Ascending aorta (tissue), 2 donors: ENCODE results near the gene AIG1. TPM values are rescaled to one million over a fixed set of nuclear protein-coding genes. Genes with fewer than 3 reads are reported as not detected.

ENCODE experiments used
- DNase-seq, 2 donors: peaks; one replicate each; pipeline ENCODE4 v3.0.0-alpha.2; 2019; ENCODE audit warnings: low spot score in 2 of 2
- H3K27ac ChIP-seq, 2 donors: fragments of 200-600 bp; sonication (generic); one replicate each; pipeline ENCODE4 v1.5.1; 2016 to 2017; ENCODE audit warnings: mild to moderate bottlenecking in 1 of 2
- H3K27me3 ChIP-seq: fragments of 200-600 bp; sonication (generic); one replicate; pipeline ENCODE4 v1.5.1; 2017
- H3K36me3 ChIP-seq, 2 donors: fragments of 200-600 bp; sonication (generic); one replicate each; pipeline ENCODE4 v1.5.1; 2016
- H3K4me1 ChIP-seq, 2 donors: fragments of 200-600 bp; sonication (generic); one replicate each; pipeline ENCODE4 v1.5.1; 2016 to 2017; ENCODE audit warnings: mild to moderate bottlenecking in 1 of 2
- H3K4me3 ChIP-seq, 2 donors: fragments of 200-600 bp; sonication (generic); one replicate each; pipeline ENCODE4 v1.5.1; 2016 to 2017; ENCODE audit warnings: mild to moderate bottlenecking in 1 of 2
- H3K9me3 ChIP-seq, 2 donors: fragments of 200-600 bp; sonication (generic); one replicate each; pipeline ENCODE4 v1.5.1; 2016
- intact Hi-C: fragments of 100-400 bp; cut with DNase I; formaldehyde crosslinking; loops from one replicate; pipeline ENCODE4 v1.15.1; 2023
- total RNA-seq: library from RNA; depleted of rRNA; stranded (reverse); fragments of >200 nt; gene quantifications from one replicate; pipeline ENCODE4 v1.1.0, GENCODE V29; 2016
- TF ChIP-seq, protein P1 (sequence below), 3 experiments: fragments of 200-600 bp in 2 of 3; fragments of 450-650 bp in 1 of 3; sonication (generic) in 2 of 3; IDR thresholded peaks; one replicate each; pipeline ENCODE4 v1.5.1; 2016 to 2019; ENCODE audit warnings: antibody characterized with exemption in 3 of 3, mild to moderate bottlenecking in 1 of 3, moderate library complexity in 1 of 3

The AIG1 gene
- total RNA-seq, 1 donor from 2014 or later: 5.3 TPM

DNA sequence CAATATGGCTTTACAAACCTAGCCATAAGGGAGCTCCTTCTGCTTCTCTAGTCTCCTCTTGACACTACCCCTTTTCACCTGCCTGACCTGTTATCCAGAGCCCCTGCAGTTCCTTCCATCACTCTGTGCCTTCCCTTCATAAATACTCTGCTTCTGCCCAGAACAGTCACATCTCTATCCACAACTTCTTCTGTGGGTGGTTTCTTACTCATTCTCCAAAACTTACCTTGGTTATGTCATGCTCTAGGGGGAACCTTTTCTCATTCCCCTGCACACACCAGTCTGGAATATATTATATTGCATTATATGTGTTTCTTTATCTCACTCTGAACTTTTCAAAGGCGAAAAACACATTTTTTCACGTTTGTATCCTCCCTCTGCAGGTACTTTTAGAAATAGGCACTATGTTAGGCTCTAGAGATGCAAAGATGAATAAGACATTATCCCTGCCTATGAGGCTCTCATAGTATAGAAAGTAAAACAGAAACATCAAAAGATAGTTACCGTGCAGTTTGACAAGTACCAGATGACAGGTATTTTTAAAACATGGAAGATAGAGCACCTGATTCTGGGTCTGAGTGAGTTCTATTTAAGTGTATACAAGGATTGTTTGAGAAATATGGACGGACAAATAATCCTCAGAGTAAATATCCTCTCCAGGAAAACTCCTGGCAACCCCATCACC lies 51.5 kb downstream of the AIG1 start:
- TF ChIP-seq, protein P1, sequence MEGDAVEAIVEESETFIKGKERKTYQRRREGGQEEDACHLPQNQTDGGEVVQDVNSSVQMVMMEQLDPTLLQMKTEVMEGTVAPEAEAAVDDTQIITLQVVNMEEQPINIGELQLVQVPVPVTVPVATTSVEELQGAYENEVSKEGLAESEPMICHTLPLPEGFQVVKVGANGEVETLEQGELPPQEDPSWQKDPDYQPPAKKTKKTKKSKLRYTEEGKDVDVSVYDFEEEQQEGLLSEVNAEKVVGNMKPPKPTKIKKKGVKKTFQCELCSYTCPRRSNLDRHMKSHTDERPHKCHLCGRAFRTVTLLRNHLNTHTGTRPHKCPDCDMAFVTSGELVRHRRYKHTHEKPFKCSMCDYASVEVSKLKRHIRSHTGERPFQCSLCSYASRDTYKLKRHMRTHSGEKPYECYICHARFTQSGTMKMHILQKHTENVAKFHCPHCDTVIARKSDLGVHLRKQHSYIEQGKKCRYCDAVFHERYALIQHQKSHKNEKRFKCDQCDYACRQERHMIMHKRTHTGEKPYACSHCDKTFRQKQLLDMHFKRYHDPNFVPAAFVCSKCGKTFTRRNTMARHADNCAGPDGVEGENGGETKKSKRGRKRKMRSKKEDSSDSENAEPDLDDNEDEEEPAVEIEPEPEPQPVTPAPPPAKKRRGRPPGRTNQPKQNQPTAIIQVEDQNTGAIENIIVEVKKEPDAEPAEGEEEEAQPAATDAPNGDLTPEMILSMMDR (IDR thresholded peaks at IDR 0.05): no peak
- no peaks in the 10 kb centered on the region for H3K36me3 ChIP-seq
- no peak overlapping the region for H3K27ac ChIP-seq
- no peak for DNase-seq
- H3K9me3 ChIP-seq: no peaks in the 10 kb centered on the region
- no peak overlapping the region for H3K4me3 ChIP-seq
- no peaks in the 10 kb centered on the region for H3K4me1 ChIP-seq
- no peaks in the 10 kb centered on the region for H3K27me3 ChIP-seq
- intact Hi-C loops: no loop called here

DNA sequence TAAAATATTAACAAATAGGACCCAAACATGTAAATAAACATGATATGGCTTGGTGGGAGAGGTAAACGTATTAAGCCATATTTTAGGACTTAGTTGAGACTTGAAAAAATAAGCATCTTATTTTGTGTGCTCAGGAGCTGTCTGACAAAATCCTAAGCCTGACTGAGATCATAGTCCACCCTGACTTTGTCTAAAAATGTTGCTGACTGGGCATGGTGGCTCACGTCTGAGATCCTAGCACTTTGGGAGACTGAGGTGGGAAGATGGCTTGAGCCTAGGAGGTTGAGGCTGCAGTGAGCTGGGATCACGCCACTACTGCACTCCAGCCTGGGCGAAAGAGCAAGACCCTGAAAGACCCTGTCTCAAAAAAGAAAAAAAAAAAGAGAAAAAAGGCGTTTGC lies 52.1 kb downstream of the AIG1 start:
- H3K27me3 ChIP-seq: no peaks in the 10 kb centered on the region
- intact Hi-C loops: no loop called here
- TF ChIP-seq, protein P1 (IDR thresholded peaks at IDR 0.05): no peak
- no peak for DNase-seq
- H3K4me3 ChIP-seq: no peak overlapping the region
- H3K36me3 ChIP-seq: no peaks in the 10 kb centered on the region
- no peaks in the 10 kb centered on the region for H3K9me3 ChIP-seq
- H3K27ac ChIP-seq: no peak overlapping the region
- H3K4me1 ChIP-seq: no peaks in the 10 kb centered on the region

DNA sequence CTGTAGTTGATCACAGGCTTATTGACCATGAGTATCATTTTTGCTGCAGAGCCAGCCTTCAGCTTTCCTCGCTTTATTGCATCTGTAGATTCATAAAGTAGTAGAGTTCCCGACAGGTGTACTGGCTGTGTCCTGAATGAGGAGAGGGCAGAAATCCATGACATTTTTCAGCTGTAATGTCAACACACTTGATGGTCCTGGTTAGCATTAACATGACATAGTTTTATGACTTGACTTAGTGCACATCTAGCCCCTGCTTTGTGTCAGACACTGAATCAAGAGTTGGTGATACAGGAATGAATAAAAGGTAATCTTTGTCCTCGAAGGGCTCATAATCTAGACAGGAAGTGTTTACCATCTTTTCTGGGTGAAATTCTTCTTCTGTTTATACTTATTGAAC lies 55.0 kb downstream of the AIG1 start:
- Histone ChIP-seq H3K27ac (no peak overlapping the region), H3K4me3 (no peak overlapping the region), H3K9me3 (no peaks in the 10 kb centered on the region), H3K36me3 (no peaks in the 10 kb centered on the region), H3K4me1 (no peaks in the 10 kb centered on the region), H3K27me3 (no peaks in the 10 kb centered on the region)
- DNase-seq: no peak
- intact Hi-C loops: no loop called here
- TF ChIP-seq, protein P1 (IDR thresholded peaks at IDR 0.05): no peak

GRCh38 chr6:143117108-143117507 lies 56.4 kb downstream of the AIG1 start:
- DNase-seq: no peak
- Histone ChIP-seq H3K27me3 (no peaks in the 10 kb centered on the region), H3K4me3 (no peak overlapping the region), H3K4me1 (no peaks in the 10 kb centered on the region), H3K9me3 (no peaks in the 10 kb centered on the region), H3K27ac (no peak overlapping the region), H3K36me3 (no peaks in the 10 kb centered on the region)
- intact Hi-C loops: no loop called here
- TF ChIP-seq, protein P1 (IDR thresholded peaks at IDR 0.05): no peak

- Histone ChIP-seq H3K4me1 (no peaks in the 10 kb centered on the region), H3K9me3 (no peaks in the 10 kb centered on the region), H3K27ac (no peak overlapping the region), H3K36me3 (no peaks in the 10 kb centered on the region), H3K27me3 (no peaks in the 10 kb centered on the region), H3K4me3 (no peak overlapping the region)
- no peak for DNase-seq
- TF ChIP-seq, protein P1 (IDR thresholded peaks at IDR 0.05): no peak
- intact Hi-C loops: no loop called here
These were observed 58.6 kb downstream of the AIG1 start for GRCh38 chr6:143119260-143119659.

DNA sequence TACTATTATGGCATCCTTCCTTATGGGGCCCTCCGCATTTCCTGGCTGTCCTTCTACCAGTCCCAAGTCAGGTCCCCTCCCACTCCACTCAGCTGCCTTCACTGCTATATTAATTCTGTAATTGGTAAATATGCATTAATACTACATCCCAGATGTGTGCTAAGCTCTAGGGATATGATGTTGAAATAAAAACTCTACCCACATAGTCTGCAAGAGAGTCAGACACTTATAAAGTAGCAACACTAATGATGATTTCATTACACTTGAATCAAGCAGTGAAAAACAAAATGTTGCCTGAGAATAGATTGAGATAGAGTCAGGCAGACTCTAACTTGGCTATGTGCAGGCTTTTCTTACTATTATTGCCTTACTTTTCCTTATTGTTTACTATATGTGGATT lies 62.4 kb downstream of the AIG1 start:
- Histone ChIP-seq H3K4me3 (no peak overlapping the region), H3K36me3 (no peaks in the 10 kb centered on the region), H3K9me3 (no peaks in the 10 kb centered on the region), H3K27ac (no peak overlapping the region), H3K4me1 (no peaks in the 10 kb centered on the region), H3K27me3 (no peaks in the 10 kb centered on the region)
- TF ChIP-seq, protein P1 (IDR thresholded peaks at IDR 0.05): no peak
- intact Hi-C loops: no loop called here
- DNase-seq: no peak
